Fibroblast of the aortic adventitia (primary cell): Measurements from ENCODE around the gene RAB6D. TPM values are rescaled to one million over a fixed set of nuclear protein-coding genes. Genes with fewer than 3 reads are reported as not detected.
"Not testable (repeated sequence)": the region's sequence is repeated elsewhere in the genome, so short reads cannot be mapped to it uniquely, and the experiment has no call there.

Experiments
- DNase-seq: peaks from one replicate; pipeline ENCODE4 v3.0.0-alpha.2; 2010; ENCODE audit warnings: low read depth
- H3K4me3 ChIP-seq: 2 replicates; pipeline ENCODE4 v1.5.1; 2011; ENCODE audit warnings: low read depth, mild to moderate bottlenecking, control low read depth, low read length, moderate library complexity
- CTCF ChIP-seq: IDR thresholded peaks from 2 replicates; pipeline ENCODE4 v1.5.1; 2011; ENCODE audit warnings: mild to moderate bottlenecking, low read length, control low read depth, inconsistent platforms; ENCODE audit not compliant: insufficient read depth
- total RNA-seq: library from RNA; depleted of rRNA; stranded (reverse); fragments of >200 nt; gene quantifications from 2 replicates; pipeline ENCODE4 v1.2.3, GENCODE V29; 2012; ENCODE audit warnings: low replicate concordance

Gene RAB6D
- total RNA-seq, 1 donor = under 0.01 TPM

- H3K4me3 ChIP-seq = no peak overlapping the region
- TF ChIP-seq CTCF = no peak
- no peak for DNase-seq
Measured at GRCh38 chr2:131400849-131401248, 36.9 kb upstream of the RAB6D start.

GRCh38 chr2:131400441-131400840, 36.5 kb upstream of the RAB6D start:
- not testable (repeated sequence) for H3K4me3 ChIP-seq, DNase-seq

- H3K4me3 ChIP-seq, DNase-seq: not testable (repeated sequence)
Measured at GRCh38 chr2:131396209-131396608, 32.2 kb upstream of the RAB6D start.

- not testable (repeated sequence) for DNase-seq, H3K4me3 ChIP-seq
Measured at GRCh38 chr2:131395024-131395645, 31.2 kb upstream of the RAB6D start.

GRCh38 chr2:131394147-131394931, 30.4 kb upstream of the RAB6D start:
- no peak for TF ChIP-seq CTCF
- DNase-seq = no peak
- H3K4me3 ChIP-seq = no peak overlapping the region

- not testable (repeated sequence) for DNase-seq, H3K4me3 ChIP-seq
Measured at GRCh38 chr2:131391953-131392352, 28.0 kb upstream of the RAB6D start.

DNA sequence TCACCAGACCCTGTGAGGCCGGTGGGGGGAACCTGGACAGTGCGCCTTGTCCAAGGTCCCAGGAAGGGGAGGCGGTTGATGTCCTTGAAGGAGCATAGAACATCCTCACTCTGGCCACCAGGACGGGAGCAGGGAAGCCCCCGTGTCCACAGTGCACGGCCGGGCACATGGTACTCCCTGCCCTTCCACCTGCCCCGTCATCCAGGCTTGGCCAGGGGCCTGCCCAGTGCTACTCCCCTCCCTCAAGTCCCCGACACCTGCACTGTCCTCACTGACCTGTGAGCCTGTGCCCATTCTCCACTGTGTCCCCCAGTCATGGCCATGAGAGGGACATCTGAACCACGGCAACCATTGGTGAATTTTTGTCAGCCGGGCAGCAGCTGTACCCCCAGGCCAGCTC, 27.5 kb upstream of the RAB6D start:
- not testable (repeated sequence) for DNase-seq, H3K4me3 ChIP-seq

DNA sequence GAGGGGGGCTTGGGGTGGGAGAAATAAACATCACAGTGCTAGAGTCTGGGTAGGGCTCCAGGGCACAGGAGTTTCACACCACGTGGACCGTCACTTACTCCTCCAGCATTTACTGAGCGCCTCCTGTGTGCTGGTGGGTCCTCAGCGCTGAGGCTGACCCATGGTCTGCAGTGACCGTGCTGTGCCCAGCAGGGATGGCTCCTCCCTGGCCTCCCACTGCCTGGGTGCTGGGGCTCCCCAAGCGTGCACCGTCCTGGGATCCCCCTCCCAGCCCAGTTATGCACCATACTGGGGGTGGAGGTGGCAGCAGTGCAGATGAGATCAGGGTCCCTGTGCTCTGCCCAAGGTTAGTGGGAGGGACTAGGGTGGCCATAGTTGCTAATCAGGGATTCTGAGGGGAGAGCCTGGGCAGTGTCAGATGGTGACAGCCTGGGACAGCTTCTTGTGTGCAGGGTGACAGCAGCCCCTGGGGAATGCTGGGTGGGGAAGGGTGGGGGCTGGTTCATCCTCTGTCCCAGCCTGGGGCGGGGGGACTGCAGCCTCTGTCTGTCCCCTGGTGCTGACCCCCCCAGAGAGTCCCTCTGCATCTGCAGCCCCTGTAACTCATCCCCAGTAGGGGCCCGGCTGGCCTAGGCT, 26.6 kb upstream of the RAB6D start:
- H3K4me3 ChIP-seq, DNase-seq: not testable (repeated sequence)

- TF ChIP-seq CTCF = no peak
- DNase-seq = no peak
Measured at GRCh38 chr2:131389657-131390056, 25.7 kb upstream of the RAB6D start.

GRCh38 chr2:131388834-131389233, 24.9 kb upstream of the RAB6D start:
- not testable (repeated sequence) for DNase-seq, H3K4me3 ChIP-seq

More at GRCh38 chr2:131389657-131390056, 25.7 kb upstream of the RAB6D start:
- H3K4me3 ChIP-seq = no peak overlapping the region

GRCh38 chr2:131373111-131373510, 9.1 kb upstream of the RAB6D start:
- not testable (repeated sequence) for H3K4me3 ChIP-seq, DNase-seq
